GM19238 (cell line): ENCODE results near the gene ZNF219.

ENCODE experiments used
- DNase-seq: peaks from one replicate; pipeline ENCODE4 v3.0.0; 2011; ENCODE audit warnings: low spot score; ENCODE audit not compliant: insufficient read length

Gene ZNF219

DNA sequence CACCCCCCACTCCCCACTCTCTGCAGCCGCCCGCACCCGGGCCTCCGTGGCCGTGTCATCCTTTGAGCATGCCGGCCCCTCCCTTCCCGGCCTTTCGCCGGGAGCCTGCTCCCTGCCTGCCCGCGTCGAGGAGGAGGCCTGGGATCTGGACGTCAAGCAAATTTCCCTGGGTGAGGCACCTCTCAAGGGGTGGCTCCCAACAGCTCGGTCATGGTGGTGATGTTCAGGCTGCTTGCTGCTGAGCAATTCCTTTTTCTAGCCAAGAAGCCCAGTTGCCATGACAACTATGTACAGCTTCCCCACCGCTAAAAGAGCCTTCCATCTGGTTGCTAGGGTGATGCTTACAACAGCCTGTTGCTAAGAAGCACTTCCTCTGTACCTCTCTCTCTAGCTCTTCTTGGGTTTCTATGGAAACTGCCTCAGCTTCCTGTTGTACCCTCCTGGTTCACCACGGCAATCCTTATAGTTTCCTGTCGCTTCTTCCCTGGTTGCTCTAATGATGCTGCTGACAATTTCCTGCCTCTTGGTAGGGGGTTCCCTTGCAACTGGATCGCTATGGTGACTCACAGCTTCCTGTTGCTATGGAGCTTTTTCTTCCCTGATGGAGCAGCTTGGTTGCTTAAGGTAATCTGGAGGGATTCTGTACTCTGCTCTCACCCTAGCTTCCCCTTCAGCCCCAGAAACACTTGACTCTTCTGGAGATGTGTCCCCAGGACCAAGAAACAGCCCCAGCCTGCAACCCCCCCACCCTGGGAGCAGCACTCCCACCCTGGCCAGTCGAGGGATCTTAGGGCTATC, 11.0 kb downstream of the ZNF219 start:
- DNase-seq: no peak

GRCh38 chr14:21086908-21087293, 11.6 kb downstream of the ZNF219 start:
- DNase-seq: no peak

GRCh38 chr14:21084998-21085853, 13.2 kb downstream of the ZNF219 start:
- DNase-seq: no peak

DNA sequence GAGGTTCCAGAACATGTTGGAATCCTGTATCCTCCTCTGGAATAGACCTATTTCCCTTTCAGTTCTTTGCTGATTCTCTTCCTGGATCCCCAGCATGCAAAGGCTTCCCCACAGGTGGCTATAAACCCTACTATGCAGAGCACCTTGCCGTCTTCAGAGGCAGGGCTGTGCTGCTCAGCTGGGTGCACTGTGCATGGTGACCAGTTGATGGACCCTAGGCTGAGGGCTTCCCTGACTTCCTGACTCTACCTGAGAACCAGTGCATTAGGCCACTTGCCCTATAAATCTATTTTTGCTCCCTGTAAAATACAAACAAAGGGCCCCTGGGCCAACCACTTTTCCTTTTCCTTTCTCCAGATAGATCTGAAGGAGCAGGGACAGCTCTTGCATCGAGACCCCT, 14.1 kb downstream of the ZNF219 start:
- DNase-seq: no peak

DNA sequence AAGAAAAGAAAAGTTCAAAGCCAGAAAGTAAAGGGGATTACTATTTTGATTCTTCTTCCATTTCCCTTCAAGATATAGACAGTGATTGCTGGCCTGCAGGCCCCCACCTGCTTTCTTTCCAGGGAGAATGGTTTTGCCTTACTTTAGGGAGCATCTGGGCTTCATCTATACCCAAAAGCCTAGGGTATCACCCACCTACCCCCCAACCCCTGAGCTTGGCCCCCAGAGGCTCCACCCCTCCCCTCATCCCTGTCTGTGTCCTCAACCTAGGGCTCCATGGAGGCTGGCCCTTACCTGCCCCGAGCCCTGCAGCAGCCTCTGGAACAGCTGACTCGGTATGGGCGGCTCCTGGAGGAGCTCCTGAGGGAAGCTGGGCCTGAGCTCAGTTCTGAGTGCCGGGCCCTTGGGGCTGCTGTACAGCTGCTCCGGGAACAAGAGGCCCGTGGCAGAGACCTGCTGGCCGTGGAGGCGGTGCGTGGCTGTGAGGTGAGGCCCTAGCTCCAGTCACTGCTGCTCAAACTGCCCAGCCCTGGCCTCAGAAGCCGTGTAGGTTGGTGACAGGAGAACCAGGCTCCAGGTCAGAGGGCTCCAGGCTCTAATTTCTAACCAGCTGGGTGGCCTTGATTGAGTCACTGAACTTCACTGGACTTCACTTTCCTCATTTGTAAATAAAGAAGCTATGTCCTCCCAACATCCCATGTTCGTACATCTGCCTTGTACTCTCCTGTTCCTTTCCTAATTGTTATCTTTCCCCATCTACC, 14.7 kb downstream of the ZNF219 start:
- no peak for DNase-seq

DNA sequence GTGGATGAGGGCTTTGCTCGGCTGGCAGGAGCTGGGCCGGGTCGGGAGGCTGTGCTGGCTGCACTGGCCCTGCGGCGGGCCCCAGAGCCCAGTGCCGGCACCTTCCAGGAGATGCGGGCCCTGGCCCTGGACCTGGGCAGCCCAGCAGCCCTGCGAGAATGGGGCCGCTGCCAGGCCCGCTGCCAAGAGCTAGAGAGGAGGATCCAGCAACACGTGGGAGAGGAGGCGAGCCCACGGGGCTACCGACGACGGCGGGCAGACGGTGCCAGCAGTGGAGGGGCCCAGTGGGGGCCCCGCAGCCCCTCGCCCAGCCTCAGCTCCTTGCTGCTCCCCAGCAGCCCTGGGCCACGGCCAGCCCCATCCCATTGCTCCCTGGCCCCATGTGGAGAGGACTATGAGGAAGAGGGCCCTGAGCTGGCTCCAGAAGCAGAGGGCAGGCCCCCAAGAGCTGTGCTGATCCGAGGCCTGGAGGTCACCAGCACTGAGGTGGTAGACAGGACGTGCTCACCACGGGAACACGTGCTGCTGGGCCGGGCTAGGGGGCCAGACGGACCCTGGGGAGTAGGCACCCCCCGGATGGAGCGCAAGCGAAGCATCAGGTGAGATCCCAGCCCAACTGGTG, 16.8 kb downstream of the ZNF219 start:
- no peak for DNase-seq

- DNase-seq: no peak
Observed at GRCh38 chr14:21078726-21079125, 19.7 kb downstream of the ZNF219 start.

DNA sequence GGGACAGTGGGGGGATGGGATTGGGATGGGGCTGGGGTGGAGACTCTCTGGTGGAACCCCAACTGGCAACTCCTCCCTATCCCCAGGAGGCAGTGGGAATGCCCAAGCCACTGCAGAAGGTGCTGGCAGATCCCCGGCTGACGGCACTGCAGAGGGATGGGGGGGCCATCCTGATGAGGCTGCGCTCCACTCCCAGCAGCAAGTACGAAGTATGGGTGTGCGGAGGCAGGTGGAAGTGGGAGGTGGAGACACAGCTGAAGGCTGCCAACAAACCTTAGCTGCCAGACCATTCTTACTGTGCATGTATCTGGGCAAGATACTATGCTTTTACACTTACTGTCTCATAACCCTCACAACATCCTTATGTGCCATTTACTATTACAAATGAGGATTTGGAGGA, 20.2 kb downstream of the ZNF219 start:
- no peak for DNase-seq

- no peak for DNase-seq
Observed at GRCh38 chr14:21077672-21078071, 20.8 kb downstream of the ZNF219 start.

- no peak for DNase-seq
Observed at GRCh38 chr14:21075719-21076437, 22.6 kb downstream of the ZNF219 start.

GRCh38 chr14:21074398-21075272, 23.8 kb downstream of the ZNF219 start:
- DNase-seq: no peak

DNA sequence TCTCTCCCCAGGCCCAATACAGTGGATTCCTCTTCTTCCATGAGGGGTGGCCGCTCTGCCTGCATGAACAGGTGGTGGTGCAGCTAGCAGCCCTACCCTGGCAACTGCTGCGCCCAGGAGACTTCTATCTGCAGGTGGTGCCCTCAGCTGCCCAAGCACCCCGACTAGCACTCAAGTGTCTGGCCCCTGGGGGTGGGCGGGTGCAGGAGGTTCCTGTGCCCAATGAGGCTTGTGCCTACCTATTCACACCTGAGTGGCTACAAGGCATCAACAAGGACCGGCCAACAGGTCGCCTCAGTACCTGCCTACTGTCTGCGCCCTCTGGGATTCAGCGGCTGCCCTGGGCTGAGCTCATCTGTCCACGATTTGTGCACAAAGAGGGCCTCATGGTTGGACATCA, 24.5 kb downstream of the ZNF219 start:
- DNase-seq: no peak

DNA sequence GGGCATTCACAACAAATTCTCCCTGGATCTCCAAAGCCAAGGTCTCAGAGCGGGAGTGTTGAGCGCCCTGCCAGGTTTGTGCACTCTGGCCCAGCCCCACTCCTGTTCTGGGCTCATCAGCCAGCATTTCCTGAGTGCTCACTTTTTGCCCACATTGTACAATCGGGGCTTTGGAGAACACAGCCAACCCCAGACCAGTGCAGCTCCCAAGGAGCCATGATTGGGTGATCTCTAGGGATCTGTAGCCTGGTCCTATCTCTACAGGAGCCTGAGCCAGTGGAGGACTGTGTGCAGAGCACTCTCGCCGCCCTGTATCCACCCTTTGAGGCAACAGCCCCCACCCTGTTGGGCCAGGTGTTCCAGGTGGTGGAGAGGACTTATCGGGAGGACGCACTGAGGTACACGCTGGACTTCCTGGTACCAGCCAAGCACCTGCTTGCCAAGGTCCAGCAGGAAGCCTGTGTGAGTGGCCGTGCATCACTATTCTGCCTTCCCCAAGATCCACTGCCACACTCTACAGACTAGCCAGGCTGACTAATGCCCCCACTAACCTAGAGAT, 25.6 kb downstream of the ZNF219 start:
- DNase-seq: no peak

- no peak for DNase-seq
Observed at GRCh38 chr14:21072031-21072473, 26.4 kb downstream of the ZNF219 start.

DNA sequence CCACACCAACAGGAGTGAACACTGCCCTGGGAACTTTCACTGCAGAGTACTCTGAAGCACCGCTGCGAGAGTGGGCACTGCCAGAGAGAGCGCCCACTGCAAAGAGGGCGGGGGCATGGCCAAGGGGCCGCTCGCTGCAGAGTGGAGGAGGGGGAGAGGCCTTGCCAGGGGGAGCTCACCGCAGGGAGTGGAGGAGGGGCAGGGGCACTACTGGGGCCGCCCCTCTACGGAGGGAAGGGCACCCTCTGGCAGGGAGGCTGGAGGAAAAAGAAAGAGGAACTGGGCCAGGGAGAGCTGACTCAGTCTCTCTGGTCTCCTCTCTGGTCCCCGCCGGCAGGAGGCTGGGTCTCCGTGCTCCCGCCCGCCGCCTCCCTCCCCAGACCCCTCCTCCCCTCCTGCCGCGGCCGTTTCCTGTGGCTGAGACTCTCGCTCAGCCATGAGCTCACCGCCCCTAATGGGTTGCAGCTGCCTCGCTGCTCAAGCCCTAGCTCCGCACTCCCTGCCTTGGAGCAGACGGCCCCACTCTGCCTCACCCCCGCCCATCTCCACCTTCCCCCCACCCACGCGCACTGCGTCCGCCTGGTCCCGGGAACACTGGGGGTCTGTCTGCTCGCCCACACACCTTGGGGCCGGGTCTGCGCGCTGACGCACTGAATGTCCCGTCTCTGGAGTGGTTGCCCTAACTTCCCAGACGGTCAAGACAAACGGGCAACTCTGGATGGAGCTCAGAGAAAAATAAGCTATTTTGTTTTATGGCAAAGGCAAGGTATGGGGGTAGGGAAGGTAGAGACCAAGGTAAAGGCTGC, 27.0 kb downstream of the ZNF219 start:
- DNase-seq: peak; percentile 92

- no peak for DNase-seq
Observed at GRCh38 chr14:21070610-21071224, 27.7 kb downstream of the ZNF219 start.

GRCh38 chr14:21070083-21070609, 28.3 kb downstream of the ZNF219 start, which contains the start of gene ARHGEF40:
ARHGEF40 (plus strand) TSS chr14:21070304; CDS start chr14:21070397, 93 bp downstream.
- DNase-seq: no peak
